GM12878 (cell line): Measurements from ENCODE around the gene SLC37A1. TPM values are rescaled to one million over a fixed set of nuclear protein-coding genes. Genes with fewer than 3 reads are reported as not detected.

Experiments
- ATAC-seq: fragments of 200-7000 bp; cut with Tn5 transposase; 3 replicates; pipeline ENCODE4 v1.9.1; 2020; ENCODE audit warnings: mild to moderate bottlenecking, moderate library complexity
- BruUV-seq: library from RNA; stranded (reverse); fragments of 400-500 nt; replicated peaks from 2 replicates; lab custom pipeline; 2021; lab: Mats Ljungman, UMichigan
- CTCF ChIA-PET: fragments of 300-600 bp; sonication (Branson Sonifier 250); formaldehyde crosslinking; extraction: SDS; loops from one replicate; lab custom pipeline; 2021; ENCODE audit warnings: inconsistent platforms; lab: Yijun Ruan, JAX
- POLR2A ChIA-PET: fragments of 350-600 bp; formaldehyde crosslinking; extraction: SDS; loops from one replicate; lab custom pipeline; 2021; ENCODE audit warnings: inconsistent platforms; lab: Charles Lee
- RAD21 ChIA-PET: fragments of 300-600 bp; sonication (Branson Sonifier 250); formaldehyde crosslinking; loops from one replicate; lab custom pipeline; 2023; ENCODE audit warnings: antibody characterized with exemption; ENCODE audit not compliant: unreplicated experiment; lab: Charles Lee
- SMC1A ChIA-PET: fragments of 300-600 bp; sonication (Branson Sonifier 250); formaldehyde crosslinking; loops from one replicate; lab custom pipeline; 2023; ENCODE audit not compliant: unreplicated experiment, uncharacterized antibody; lab: Charles Lee
- DNase-seq: peaks from one replicate; pipeline ENCODE4 v3.0.0-alpha.2; 2011; ENCODE audit warnings: low read depth, low spot score
- FAIRE-seq: peaks from 3 replicates; lab custom pipeline; 2011; peaks lifted over from hg19 to GRCh38; lab: Jason Lieb, UNC
- H2AFZ ChIP-seq: 2 replicates; pipeline ENCODE4 v1.6.0; 2011; ENCODE audit warnings: low read depth, low read length, control low read depth; ENCODE audit not compliant: control insufficient read depth
- H3K27ac ChIP-seq: 2 replicates; pipeline ENCODE4 v1.5.1; 2011; ENCODE audit warnings: control low read depth; ENCODE audit not compliant: control insufficient read depth, insufficient read depth
- H3K27me3 ChIP-seq, 2 experiments: replicated peaks in 1 of 2; 2 replicates each; pipeline versions ENCODE4 v1.6.0 to v1.6.1; 2011; ENCODE audit warnings: low read length in 1 of 2; ENCODE audit not compliant: control insufficient read depth in 2 of 2, insufficient read depth in 2 of 2
- H3K36me3 ChIP-seq, 2 experiments: 2 replicates each; pipeline ENCODE4 v1.5.1; 2011; ENCODE audit warnings: low read length in 1 of 2; ENCODE audit not compliant: control insufficient read depth in 2 of 2, insufficient read depth in 2 of 2
- H3K4me1 ChIP-seq: 2 replicates; pipeline ENCODE4 v1.6.1; 2011; ENCODE audit warnings: mild to moderate bottlenecking, low read length, moderate library complexity, mixed read lengths; ENCODE audit not compliant: control insufficient read depth, insufficient read depth
- H3K4me2 ChIP-seq: 2 replicates; pipeline ENCODE4 v1.6.0; 2011; ENCODE audit warnings: control low read depth; ENCODE audit not compliant: control insufficient read depth, insufficient read depth
- H3K4me3 ChIP-seq: fragments of 200-600 bp; sonication (generic); 2 replicates; pipeline ENCODE4 v1.5.1; 2016
- H3K79me2 ChIP-seq: 2 replicates; pipeline ENCODE4 v1.6.0; 2011; ENCODE audit warnings: low read length; ENCODE audit not compliant: control insufficient read depth, insufficient read depth
- H3K9ac ChIP-seq: 2 replicates; pipeline ENCODE4 v1.8.0; 2011; ENCODE audit warnings: low read length, control low read depth, mixed read lengths; ENCODE audit not compliant: control insufficient read depth, insufficient read depth
- H3K9me3 ChIP-seq: replicated peaks from 3 replicates; pipeline ENCODE4 v1.5.1; 2011; ENCODE audit warnings: mild to moderate bottlenecking, low read length; ENCODE audit not compliant: control insufficient read depth, insufficient read depth
- H4K20me1 ChIP-seq: 2 replicates; pipeline ENCODE4 v1.6.0; 2011; ENCODE audit not compliant: control insufficient read depth, insufficient read depth
- CTCF ChIP-seq, 3 experiments: IDR thresholded peaks in 2 of 3; conservative IDR thresholded peaks in 1 of 3; 2 replicates each; pipeline ENCODE4 v1.5.1; 2011; ENCODE audit warnings: low read depth in 3 of 3, low read length in 3 of 3, mild to moderate bottlenecking in 3 of 3, control low read depth in 2 of 3, moderate library complexity in 2 of 3, inconsistent platforms in 1 of 3, mixed read lengths in 1 of 3; ENCODE audit not compliant: control insufficient read depth in 2 of 3, insufficient read depth in 1 of 3; ENCODE audit errors: extremely low read depth in 1 of 3
- EZH2 ChIP-seq: IDR thresholded peaks from 2 replicates; pipeline ENCODE4 v1.6.1; 2012; ENCODE audit warnings: low read depth, mild to moderate bottlenecking, control low read depth, inconsistent platforms, low read length, borderline replicate concordance; ENCODE audit not compliant: control insufficient read depth
- FOXK2 ChIP-seq: fragments of 450-650 bp; IDR thresholded peaks from 2 replicates; pipeline ENCODE4 v1.6.1; 2017; ENCODE audit warnings: mild to moderate bottlenecking, moderate library complexity
- HCFC1 ChIP-seq: fragments of 150-350 bp; IDR thresholded peaks from 2 replicates; pipeline ENCODE4 v1.6.1; 2014; ENCODE audit warnings: low read length
- KAT2A ChIP-seq: conservative IDR thresholded peaks from 2 replicates; pipeline ENCODE4 v1.6.1; 2011; ENCODE audit warnings: low read depth, low read length; ENCODE audit not compliant: control insufficient read depth
- MTA2 ChIP-seq: fragments of 450-650 bp; IDR thresholded peaks from 2 replicates; pipeline ENCODE4 v1.6.1; 2016; ENCODE audit warnings: low read depth, mild to moderate bottlenecking, moderate library complexity
- MXI1 ChIP-seq: fragments of 150-350 bp; IDR thresholded peaks from 2 replicates; pipeline ENCODE4 v1.6.1; 2011; ENCODE audit warnings: low read depth, mild to moderate bottlenecking, inconsistent platforms, low read length, improper control_type of control experiment
- SMAD5 ChIP-seq: IDR thresholded peaks from 2 replicates; pipeline ENCODE4 v1.6.1; 2016; ENCODE audit warnings: antibody characterized with exemption, low read depth
- TCF3 ChIP-seq: IDR thresholded peaks from 2 replicates; pipeline ENCODE4 v1.6.1; 2012; ENCODE audit warnings: low read depth, mild to moderate bottlenecking, low read length, borderline replicate concordance; ENCODE audit not compliant: insufficient read depth
- USF1 ChIP-seq: IDR thresholded peaks from 2 replicates; pipeline ENCODE4 v1.6.1; 2011; ENCODE audit warnings: borderline replicate concordance, low read depth, mild to moderate bottlenecking, moderate library complexity, mixed read lengths, low read length; ENCODE audit not compliant: insufficient read depth; ENCODE audit errors: extremely low read length
- ZBTB33 ChIP-seq: fragments of 450-650 bp; IDR thresholded peaks from 2 replicates; pipeline ENCODE4 v1.6.1; 2017; ENCODE audit warnings: mild to moderate bottlenecking
- ZNF274 ChIP-seq: IDR thresholded peaks from one replicate; pipeline ENCODE4 v1.8.0; 2011; ENCODE audit not compliant: insufficient read length, insufficient read depth
- ZSCAN29 ChIP-seq: fragments of 450-650 bp; IDR thresholded peaks from 2 replicates; pipeline ENCODE4 v1.6.1; 2017; ENCODE audit warnings: mild to moderate bottlenecking, moderate library complexity
- WGBS: methylation state at CpG from one replicate; pipeline ENCODE4 v1.1.6; 2016; ENCODE audit warnings: low lambda C conversion rate; ENCODE audit not compliant: insufficient replicate concordance, insufficient coverage; ENCODE audit errors: missing lambda C conversion rate; 5-methylcytosine and 5-hydroxymethylcytosine counted together
- in situ Hi-C: fragments of 300-500 bp; cut with MboI; formaldehyde crosslinking; loops from 9 replicates; pipeline ENCODE4 v1.14.3; 2018; ENCODE audit warnings: mixed read lengths
- intact Hi-C: fragments of 100-400 bp; cut with micrococcal nuclease; formaldehyde crosslinking; loops from one replicate; pipeline ENCODE4 v1.14.2; 2022; ENCODE audit not compliant: unreplicated experiment
- polyA plus RNA-seq, 11 experiments: library from polyadenylated mRNA; depleted of rRNA in 4 of 11; unstranded in 6 of 11; stranded (reverse) in 5 of 11; fragments of >200 nt; fragmentation: Nextera tagmentation in 4 of 11; fragmentation: Illumina TruSeq in 1 of 11; extraction: Ambion mirVana in 4 of 11; extraction: Trizol in 1 of 11; gene quantifications; 1 replicate in 1 of 11; 2 replicates in 10 of 11; pipeline versions ENCODE4 v1.2.1 to v1.2.3, GENCODE V29; 2011 to 2016; ENCODE audit warnings: inconsistent platforms in 2 of 11, missing spikeins in 2 of 11, low read depth in 1 of 11
- total RNA-seq, 4 experiments: library from RNA; depleted of rRNA in 3 of 4; stranded (reverse); fragments of >200 nt in 3 of 4; fragmentation: Illumina TruSeq in 1 of 4; extraction: Trizol in 1 of 4; gene quantifications; 2 replicates each; pipeline versions ENCODE4 v1.2.1 to v1.2.3, GENCODE V29; 2013 to 2021

Gene SLC37A1
- total and polyA plus RNA-seq, 10 of the 15 experiments (the other 5 are each of a cell fraction or from before 2014, with no cell fraction given): 1.1 to 35.5 (median 24.4) TPM

GRCh38 chr21:42580076-42580792 is 66.6 kb downstream of the SLC37A1 start (continued):
- no peak for TF ChIP-seq ZBTB33
- TF ChIP-seq SMAD5: no peak
- no peak for TF ChIP-seq EZH2
- TF ChIP-seq MTA2: no peak
- no peak for TF ChIP-seq ZNF274
- no peak for TF ChIP-seq FOXK2
- no peak for TF ChIP-seq TCF3
- TF ChIP-seq MXI1: no peak
- no peak for TF ChIP-seq ZSCAN29

GRCh38 chr21:42580793-42581321 is 67.2 kb downstream of the SLC37A1 start:
- ChIA-PET POLR2A (no interaction called here), CTCF (no interaction called here), RAD21 (no interaction called here), SMC1A (no interaction called here)
- BruUV-seq: no TSS peak
- no peak overlapping the region for H3K9ac ChIP-seq
- intact Hi-C loops (no loop called here), in situ Hi-C loops (no loop called here)
- no peak for DNase-seq
- no peak overlapping the region for H3K4me2 ChIP-seq
- no peak overlapping the region for H2AFZ ChIP-seq
- no peak overlapping the region for H3K27ac ChIP-seq
- FAIRE-seq: no peak
- H3K4me1 ChIP-seq: no peaks in the 10 kb centered on the region
- peaks cover 3% of the 10 kb centered on the region; the same call in 1 of the 3 replicates for H3K9me3 ChIP-seq
- no peaks in the 10 kb centered on the region for H3K79me2 ChIP-seq
- H3K4me3 ChIP-seq: no peak overlapping the region
- H3K27me3 ChIP-seq: no peaks in the 10 kb centered on the region
- WGBS: 80% methylated on average over 16 of the region's 16 CpGs
- no peaks in the 10 kb centered on the region for H4K20me1 ChIP-seq
- ATAC-seq: no peak
- H3K36me3 ChIP-seq: no peaks in the 10 kb centered on the region; a peak in 1 of 4 replicates
- TF ChIP-seq KAT2A (no peak), HCFC1 (no peak), ZBTB33 (no peak), CTCF (IDR thresholded peaks at IDR 0.05 in 2 of 3, conservative IDR thresholded peaks at IDR 0.05 in 1 of 3; ENCODE audit: control insufficient read depth in 2 of 3, extremely low read depth in 1 of 3, insufficient read depth in 1 of 3, low read depth in 3 of 3, low read length in 3 of 3) (no peak), USF1 (no peak)
